ENCODE results near the gene RFFL. TPM values are rescaled to one million over a fixed set of nuclear protein-coding genes. Genes with fewer than 3 reads are reported as not detected.
A peak's percentile ranks its signal among the peaks of the same experiment; 100 is the strongest.

Gene RFFL
- total and polyA plus RNA-seq, 9 of the 15 experiments (the other 6 are each of a cell fraction or from before 2014, with no cell fraction given): 3.4 to 18.1 (median 12.8) TPM

GRCh38 chr17:35081638-35082037 lies 18.1 kb upstream of the RFFL start (continued):
- TF ChIP-seq AFF4 (CRISPR knock-in tag; IDR thresholded peaks at IDR 0.05) (no peak), SRSF3 (IDR thresholded peaks at IDR 0.05; ENCODE audit: insufficient read depth, low read length) (no peak), GMEB1 (CRISPR knock-in tag; IDR thresholded peaks at IDR 0.05) (no peak), ARHGAP35 (IDR thresholded peaks at IDR 0.05; ENCODE audit: partially characterized antibody) (no peak)

GRCh38 chr17:35080536-35080935 lies 17.0 kb upstream of the RFFL start:
- Histone ChIP-seq H3K4me2 (ENCODE audit: insufficient read depth, low read length) (no peak overlapping the region), H2AFZ (ENCODE audit: low read depth, low read length) (no peak overlapping the region), H3K9me1 (ENCODE audit: control insufficient read depth, insufficient read depth, low read length) (peaks cover 3% of the 10 kb centered on the region), H3K27ac (ENCODE audit: extremely low read depth, low read depth, low read length) (peak overlapping the region; percentile 14; the same call in 1 of the 3 replicates), H3K36me3 (ENCODE audit: control insufficient read depth, insufficient read depth, low read length) (no peaks in the 10 kb centered on the region), H3K79me2 (ENCODE audit: control insufficient read depth, insufficient read depth, low read length) (peaks cover 36% of the 10 kb centered on the region; the same call in 2 of the 3 replicates), H3K27me3 (ENCODE audit: control insufficient read depth in 2 of 2, insufficient read depth in 2 of 2, low read length in 2 of 2) (no peaks in the 10 kb centered on the region), H3K4me3 (no peak overlapping the region), H4K20me1 (replicated peaks; ENCODE audit: control insufficient read depth, insufficient read depth, low read length) (peaks cover 8% of the 10 kb centered on the region; the same call in 1 of the 2 replicates), H3K9me3 (replicated peaks; ENCODE audit: control insufficient read depth, insufficient read depth, low read depth, low read length) (no peaks in the 10 kb centered on the region), H3K9ac (ENCODE audit: insufficient read depth in 1 of 2, low read depth in 2 of 2, low read length in 2 of 2) (no peak overlapping the region), H3K4me1 (replicated peaks in 1 of 2; ENCODE audit: control insufficient read depth in 2 of 2, insufficient read depth in 2 of 2, low read length in 2 of 2) (peaks cover 2 to 24% of the 10 kb centered on the region in 2 experiments; a peak in 3 of 5 replicates)
- in situ Hi-C loops (cut with MboI) (no loop called here), intact Hi-C loops (cut with micrococcal nuclease) (no loop called here)
- DNase-seq (ENCODE audit: extremely low read depth in 1 of 4, low spot score in 3 of 4) (no peak), FAIRE-seq (no peak), ATAC-seq (no peak; the same call in 1 of the 3 replicates)
- POLR2A ChIA-PET: interaction anchor here (1.7 kb wide), 1 partner anchor 17 kb away, joined by 10 read pairs; the partner anchor contains the start of gene RFFL
- 31% methylated on average over 1 of the region's 1 CpG for WGBS (ENCODE audit: insufficient coverage, low coverage, missing lambda C conversion rate)
- CTCF ChIA-PET (ENCODE audit: low intra/inter-chr PET ratio): interaction anchor here (0.6 kb wide), 1 partner anchor 21 kb away, joined by 4 read pairs; no protein-coding TSS in a partner anchor
- BruUV-seq (replicated peaks): no TSS peak
- TF ChIP-seq MTF1 (CRISPR knock-in tag; IDR thresholded peaks at IDR 0.05; ENCODE audit: borderline replicate concordance) (no peak), STAG1 (CRISPR knock-in tag; IDR thresholded peaks at IDR 0.05; ENCODE audit: borderline replicate concordance) (no peak), ZBTB11 (CRISPR knock-in tag; IDR thresholded peaks at IDR 0.05) (no peak), NR0B1 (IDR thresholded peaks at IDR 0.05; ENCODE audit: partially characterized antibody) (no peak), ZNF778 (CRISPR knock-in tag; IDR thresholded peaks at IDR 0.05) (no peak)

Measured in K562 (cell line).